Left ventricle myocardium inferior (tissue), 1 donor: ENCODE data around the gene R3HDM2. TPM values are rescaled to one million over a fixed set of nuclear protein-coding genes. Genes with fewer than 3 reads are reported as not detected.

Experiments
- DNase-seq: peaks from one replicate; pipeline ENCODE4 v3.0.0-alpha.2; 2020
- H3K27ac ChIP-seq: fragments of 200-600 bp; replicated peaks from 2 replicates; pipeline ENCODE4 v1.8.0; 2021
- H3K27me3 ChIP-seq: fragments of 200-600 bp; 2 replicates; pipeline ENCODE4 v1.8.0; 2021; ENCODE audit warnings: low read depth
- H3K36me3 ChIP-seq: fragments of 200-600 bp; 2 replicates; pipeline ENCODE4 v1.8.0; 2021
- H3K4me1 ChIP-seq: fragments of 200-600 bp; 2 replicates; pipeline ENCODE4 v1.8.0; 2021
- H3K4me3 ChIP-seq: fragments of 200-600 bp; 2 replicates; pipeline ENCODE4 v1.8.0; 2021; ENCODE audit warnings: mild to moderate bottlenecking, moderate library complexity
- H3K9me3 ChIP-seq: fragments of 200-600 bp; replicated peaks from 2 replicates; pipeline ENCODE4 v1.8.0; 2021
- CTCF ChIP-seq: fragments of 200-600 bp; IDR thresholded peaks from 2 replicates; pipeline ENCODE4 v1.8.0; 2021; ENCODE audit warnings: antibody characterized with exemption, mild to moderate bottlenecking, borderline replicate concordance
- intact Hi-C: fragments of 100-400 bp; cut with micrococcal nuclease; formaldehyde crosslinking; loops from one replicate; pipeline ENCODE4 v1.11.0; 2022
- total RNA-seq: library from RNA; stranded (reverse); fragmentation: NEBNext Ultra II Directional; extraction: Animal tissue kit (Norgen Biotek cat#: 25700); gene quantifications from one replicate; pipeline ENCODE4 v1.2.1, GENCODE V29; 2021
- donor health status: DM: no; HTN: yes; CAD: no; lungs with severe emphysema.

The R3HDM2 gene
- total RNA-seq, 1 donor from 2014 or later = 63.1 TPM

- Histone ChIP-seq H3K27me3 (no peaks in the 10 kb centered on the region), H3K4me3 (no peak overlapping the region), H3K27ac (no peak overlapping the region), H3K9me3 (peaks cover 17% of the 10 kb centered on the region), H3K4me1 (no peaks in the 10 kb centered on the region), H3K36me3 (no peaks in the 10 kb centered on the region)
- TF ChIP-seq CTCF = no peak
- intact Hi-C loops = no loop called here
- no peak for DNase-seq
These were observed 9.0 kb upstream of the R3HDM2 start for GRCh38 chr12:57439762-57440266.

GRCh38 chr12:57438400-57438799 is 7.6 kb upstream of the R3HDM2 start:
- no peak overlapping the region for H3K27ac ChIP-seq
- no peak for TF ChIP-seq CTCF
- H3K36me3 ChIP-seq = no peaks in the 10 kb centered on the region
- peaks cover 17% of the 10 kb centered on the region for H3K9me3 ChIP-seq
- intact Hi-C loops = no loop called here
- no peak for DNase-seq
- H3K4me3 ChIP-seq = no peak overlapping the region
- H3K4me1 ChIP-seq = no peaks in the 10 kb centered on the region
- no peaks in the 10 kb centered on the region for H3K27me3 ChIP-seq

GRCh38 chr12:57435293-57435692 is 4.5 kb upstream of the R3HDM2 start:
- DNase-seq = no peak
- no peak overlapping the region for H3K27ac ChIP-seq
- intact Hi-C loops = no loop called here
- H3K4me3 ChIP-seq = no peak overlapping the region
- H3K27me3 ChIP-seq = no peaks in the 10 kb centered on the region
- H3K4me1 ChIP-seq = peaks cover 4% of the 10 kb centered on the region
- no peaks in the 10 kb centered on the region for H3K9me3 ChIP-seq
- no peak for TF ChIP-seq CTCF
- H3K36me3 ChIP-seq = no peaks in the 10 kb centered on the region

- DNase-seq = no peak
- Histone ChIP-seq H3K27me3 (no peaks in the 10 kb centered on the region), H3K9me3 (no peaks in the 10 kb centered on the region), H3K36me3 (no peaks in the 10 kb centered on the region), H3K4me3 (no peak within 1 kb of the TSS), H3K27ac (no peak within 1 kb of the TSS), H3K4me1 (peaks cover 10% of the 10 kb centered on the region)
- no peak for TF ChIP-seq CTCF
- intact Hi-C loops = no loop called here
These were observed 3.8 kb upstream of the R3HDM2 start, which contains the start of gene INHBC for GRCh38 chr12:57434517-57435223. Gene INHBC, plus strand, starts transcription at chr12:57434784. Its CDS starts 103 bp downstream, at chr12:57434887.

- H3K36me3 ChIP-seq = no peaks in the 10 kb centered on the region
- H3K27me3 ChIP-seq = no peaks in the 10 kb centered on the region
- no peaks in the 10 kb centered on the region for H3K9me3 ChIP-seq
- H3K4me3 ChIP-seq = no peak overlapping the region
- peaks cover 22% of the 10 kb centered on the region for H3K4me1 ChIP-seq
- H3K27ac ChIP-seq = no peak overlapping the region
- TF ChIP-seq CTCF = no peak
- intact Hi-C loops = no loop called here
- no peak for DNase-seq
These were observed 2.5 kb upstream of the R3HDM2 start for GRCh38 chr12:57433370-57433769.
